Small intestine (tissue), 7 donors: ENCODE results near the gene METTL14. TPM values are rescaled to one million over a fixed set of nuclear protein-coding genes. Genes with fewer than 3 reads are reported as not detected.

ENCODE experiments used
- DNase-seq, 2 donors: peaks; one replicate each; pipeline versions ENCODE4 v3.0.0 to v3.0.0-alpha.2; 2013
- FAIRE-seq: peaks from 2 replicates; lab custom pipeline; 2012; peaks lifted over from hg19 to GRCh38; lab: Jason Lieb, UNC
- H3K27ac ChIP-seq, 3 donors: one replicate each; pipeline ENCODE4 v1.5.1; 2013; ENCODE audit warnings: low read length in 2 of 3, mild to moderate bottlenecking in 2 of 3, control low read depth in 1 of 3, inconsistent platforms in 1 of 3, low read depth in 1 of 3, moderate library complexity in 1 of 3
- H3K27me3 ChIP-seq, 3 donors: one replicate each; pipeline ENCODE4 v1.6.1; 2013; ENCODE audit warnings: low read length in 3 of 3, inconsistent platforms in 1 of 3; ENCODE audit not compliant: control insufficient read depth in 3 of 3, insufficient read depth in 3 of 3
- H3K36me3 ChIP-seq, 3 donors: one replicate each; pipeline ENCODE4 v1.6.1; 2013; ENCODE audit warnings: low read length in 3 of 3, inconsistent platforms in 1 of 3, low read depth in 1 of 3, mild to moderate bottlenecking in 1 of 3, moderate library complexity in 1 of 3; ENCODE audit not compliant: control insufficient read depth in 3 of 3, insufficient read depth in 2 of 3
- H3K4me1 ChIP-seq, 3 donors: one replicate each; pipeline ENCODE4 v1.6.1; 2013; ENCODE audit warnings: low read length in 2 of 3, inconsistent platforms in 1 of 3, low read depth in 1 of 3, mild to moderate bottlenecking in 1 of 3, moderate library complexity in 1 of 3; ENCODE audit not compliant: control insufficient read depth in 3 of 3, insufficient read depth in 2 of 3
- H3K4me3 ChIP-seq, 3 donors: one replicate each; pipeline ENCODE4 v1.5.1; 2013; ENCODE audit warnings: low read length in 3 of 3, control low read depth in 1 of 3, inconsistent platforms in 1 of 3, low read depth in 1 of 3, mild to moderate bottlenecking in 1 of 3, moderate library complexity in 1 of 3
- H3K9me3 ChIP-seq, 2 donors: one replicate each; pipeline ENCODE4 v1.6.1; 2013; ENCODE audit warnings: low read depth in 1 of 2, low read length in 1 of 2; ENCODE audit not compliant: control insufficient read depth in 2 of 2, insufficient read depth in 1 of 2
- WGBS, 3 donors: extraction: QIAGEN DNeasy Blood & Tissue Kit; methylation state at CpG; one replicate each; pipeline ENCODE4 v1.1.7; 2013; 5-methylcytosine and 5-hydroxymethylcytosine counted together
- polyA plus RNA-seq, 4 donors: library from polyadenylated mRNA; stranded (reverse) in 3 of 4; unstranded in 1 of 4; fragments of 200-250 nt in 3 of 4; fragments of 120-200 nt in 1 of 4; gene quantifications; one replicate each; pipeline versions ENCODE4 v1.2.1 to v1.2.3, GENCODE V29; 2013
- donor health status: healthy with polysubstance abuse.
- donor health status: control.
- donor health status: control.
- donor health status: Bipolar disorder and iron deficiency.
- donor health status: healthy.

The METTL14 gene
- polyA plus RNA-seq, 4 donors: 5.9 to 39.7 (median 9.8) TPM

DNA sequence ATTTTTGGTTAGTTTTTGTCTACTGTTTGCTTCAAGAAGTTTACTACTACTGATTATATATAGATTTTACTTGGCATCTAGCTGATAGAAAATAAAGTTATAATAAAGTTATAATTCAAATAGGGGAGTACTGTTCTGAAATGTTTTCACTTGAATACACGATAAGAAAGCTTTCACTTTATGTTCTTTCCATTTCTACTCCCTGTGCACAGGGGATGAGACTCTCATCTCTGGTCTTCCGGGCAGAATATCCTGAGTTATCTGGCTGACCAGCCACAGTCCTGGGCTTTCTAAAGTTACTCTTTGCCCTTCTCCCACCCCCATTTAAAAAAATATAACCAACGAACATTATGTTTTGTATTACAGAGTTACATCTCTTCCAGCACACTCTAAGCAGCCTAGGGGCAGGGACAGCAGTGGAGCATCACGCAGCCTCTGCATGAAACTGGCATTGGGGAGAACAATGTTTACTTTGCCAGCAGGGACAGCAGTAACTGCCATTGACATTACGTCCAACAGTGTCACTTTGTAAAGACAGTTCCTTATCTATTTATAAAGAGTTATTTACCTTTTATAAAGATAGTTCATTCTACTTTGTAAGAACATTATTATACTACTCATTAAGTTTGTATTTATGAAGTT lies 64.3 kb downstream of the METTL14 start:
- DNase-seq (no peak), FAIRE-seq (no peak)
- peak overlapping the region in 1 of 3 donors; percentile 45 for H3K27ac ChIP-seq
- H3K9me3 ChIP-seq: no peaks in the 10 kb centered on the region
- peaks cover 0 to 4% (median 0%) of the 10 kb centered on the region in 3 donors for H3K4me1 ChIP-seq
- no peaks in the 10 kb centered on the region for H3K27me3 ChIP-seq
- no peak overlapping the region for H3K4me3 ChIP-seq
- 76 to 92% (median 88%) methylated on average over 5 of the region's 5 CpGs for WGBS, 3 donors
- peaks cover 0 to 17% (median 17%) of the 10 kb centered on the region in 3 donors for H3K36me3 ChIP-seq

DNA sequence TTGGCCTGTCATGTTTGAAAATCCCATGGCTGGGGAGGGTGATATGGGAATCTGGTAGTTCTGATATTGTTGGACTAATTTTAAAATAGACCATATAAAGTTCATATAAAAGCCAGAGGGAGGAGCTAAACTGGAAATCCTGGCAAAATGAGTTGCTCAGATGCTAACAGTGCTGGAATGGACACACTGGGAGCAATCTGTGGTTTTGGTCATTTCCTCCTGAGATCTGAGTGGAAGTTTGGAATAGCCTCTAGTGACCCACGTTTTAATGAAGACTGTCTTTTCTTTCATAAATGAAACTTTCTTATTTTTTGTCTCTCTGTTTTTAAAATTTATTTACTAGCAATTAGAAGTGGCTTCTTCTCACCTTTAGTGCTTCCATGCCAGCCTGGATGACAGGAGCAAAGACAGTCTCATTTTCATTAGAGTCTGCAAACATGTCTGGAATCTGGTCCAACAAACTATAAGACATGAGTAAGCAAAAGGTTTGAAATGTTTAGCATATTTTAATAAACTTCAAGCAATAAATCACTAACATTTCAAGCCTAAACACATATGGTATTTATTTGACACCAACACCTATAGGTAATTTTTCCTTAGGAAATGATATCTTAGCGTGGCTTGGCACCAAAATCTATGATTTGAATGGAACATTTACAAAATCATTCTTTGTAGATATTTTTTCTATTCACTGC lies 66.6 kb downstream of the METTL14 start:
- H3K4me3 ChIP-seq: no peak overlapping the region
- peak overlapping the region in 1 of 3 donors; percentile 36 for H3K27ac ChIP-seq
- H3K4me1 ChIP-seq: peaks cover 0 to 5% (median 0%) of the 10 kb centered on the region in 3 donors
- H3K36me3 ChIP-seq: peaks cover 0 to 13% (median 11%) of the 10 kb centered on the region in 3 donors
- 79 to 93% (median 91%) methylated on average over 2 of the region's 2 CpGs for WGBS, 3 donors
- DNase-seq: no peak
- no peaks in the 10 kb centered on the region for H3K27me3 ChIP-seq
- no peak for FAIRE-seq
- H3K9me3 ChIP-seq: no peaks in the 10 kb centered on the region

DNA sequence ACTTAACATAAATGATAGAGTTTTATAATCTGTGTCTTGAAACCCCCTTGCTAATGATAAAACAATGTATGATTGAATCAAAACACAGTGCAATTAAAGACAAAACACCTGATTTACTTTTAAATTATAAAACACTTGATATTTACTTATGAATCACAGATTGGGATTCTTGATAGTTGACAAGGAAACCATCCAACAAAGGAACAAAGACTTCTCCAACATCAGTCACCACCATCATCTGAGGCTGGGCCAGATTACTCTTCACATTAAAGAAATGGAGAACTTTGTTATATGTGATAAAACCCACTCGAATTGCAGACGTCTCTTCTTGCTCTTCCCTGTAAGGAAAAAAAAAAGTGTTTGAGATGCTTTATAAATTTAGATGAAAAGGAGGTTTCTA lies 67.4 kb downstream of the METTL14 start:
- FAIRE-seq: no peak
- Histone ChIP-seq H3K4me1 (peaks cover 0 to 5% (median 2%) of the 10 kb centered on the region in 3 donors), H3K27me3 (no peaks in the 10 kb centered on the region), H3K4me3 (no peak overlapping the region), H3K9me3 (no peaks in the 10 kb centered on the region), H3K27ac (no peak overlapping the region), H3K36me3 (peaks cover 0 to 13% (median 10%) of the 10 kb centered on the region in 3 donors)
- WGBS, 3 donors: 74 to 84% (median 81%) methylated on average over 2 of the region's 2 CpGs
- DNase-seq: no peak

DNA sequence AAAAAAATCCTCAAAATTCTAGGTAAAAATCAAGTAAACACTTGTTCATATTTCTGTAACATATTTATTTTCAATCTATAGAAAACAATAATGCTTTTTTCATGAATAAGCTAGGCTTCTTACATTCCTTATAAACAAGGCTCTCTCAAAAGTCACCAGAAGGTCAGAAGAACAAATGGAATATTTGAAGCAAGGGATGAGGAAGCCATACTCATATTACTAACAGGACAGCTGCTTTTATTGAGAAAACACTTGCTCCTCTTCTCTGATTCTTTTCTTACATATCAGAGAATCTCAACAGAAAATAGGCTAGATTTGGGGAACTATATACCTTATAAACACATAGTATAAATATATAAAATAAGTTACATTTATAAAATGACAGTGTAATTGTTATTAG lies 67.9 kb downstream of the METTL14 start:
- Histone ChIP-seq H3K36me3 (peaks cover 0 to 10% (median 9%) of the 10 kb centered on the region in 3 donors), H3K4me3 (no peak overlapping the region), H3K9me3 (no peaks in the 10 kb centered on the region), H3K27me3 (no peaks in the 10 kb centered on the region), H3K27ac (no peak overlapping the region), H3K4me1 (peaks cover 0 to 5% (median 2%) of the 10 kb centered on the region in 3 donors)
- FAIRE-seq (no peak), DNase-seq (no peak)

DNA sequence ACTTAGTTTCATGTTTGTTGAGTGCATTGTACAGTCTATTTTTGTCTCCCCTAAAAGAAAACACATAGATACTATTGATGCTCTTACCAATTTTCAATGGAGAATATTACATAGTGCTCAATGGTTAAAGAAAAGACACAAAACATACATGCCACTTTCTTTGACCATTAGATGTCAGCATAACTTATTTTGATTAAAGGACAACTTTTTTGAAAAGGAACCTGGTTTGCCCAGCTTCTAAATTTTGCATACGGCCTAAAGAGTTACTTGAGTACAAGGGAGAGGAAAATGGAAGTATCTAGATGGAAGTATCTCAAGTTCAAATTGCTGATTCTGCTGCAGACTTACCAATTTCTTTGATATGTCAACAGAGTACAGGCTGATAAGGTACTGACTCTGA lies 68.5 kb downstream of the METTL14 start:
- DNase-seq (no peak), FAIRE-seq (no peak)
- Histone ChIP-seq H3K9me3 (no peaks in the 10 kb centered on the region), H3K4me1 (peaks cover 0 to 5% (median 2%) of the 10 kb centered on the region in 3 donors), H3K27ac (no peak overlapping the region), H3K4me3 (no peak overlapping the region), H3K36me3 (peaks cover 0 to 10% (median 9%) of the 10 kb centered on the region in 3 donors), H3K27me3 (no peaks in the 10 kb centered on the region)
- 76 to 90% (median 79%) methylated on average over 1 of the region's 1 CpG for WGBS, 3 donors

DNA sequence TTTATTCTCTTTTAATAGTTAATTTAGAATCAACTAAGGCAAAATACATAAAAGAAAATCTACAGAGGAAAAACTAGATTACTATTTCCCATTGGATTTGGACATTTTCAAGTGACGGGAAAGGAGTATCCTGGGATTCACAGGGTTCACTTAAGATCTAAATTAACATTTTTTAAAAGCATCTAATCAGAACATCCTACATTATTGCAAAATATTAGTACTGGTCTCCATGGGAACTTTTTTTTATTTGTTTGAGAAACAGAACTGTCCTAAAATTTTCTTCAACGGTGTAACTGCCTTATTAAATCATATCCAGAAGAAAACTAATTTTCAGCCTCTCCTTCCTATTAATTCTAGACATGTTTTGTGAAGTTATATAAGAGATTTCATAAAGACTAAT lies 69.7 kb downstream of the METTL14 start:
- no peak for FAIRE-seq
- no peak for DNase-seq
- Histone ChIP-seq H3K27ac (no peak overlapping the region), H3K36me3 (peaks cover 0 to 7% (median 5%) of the 10 kb centered on the region in 3 donors), H3K27me3 (no peaks in the 10 kb centered on the region), H3K4me3 (no peak overlapping the region), H3K4me1 (peaks cover 0 to 11% (median 2%) of the 10 kb centered on the region in 3 donors), H3K9me3 (no peaks in the 10 kb centered on the region)
- 72 to 89% (median 85%) methylated on average over 2 of the region's 2 CpGs for WGBS, 3 donors

DNA sequence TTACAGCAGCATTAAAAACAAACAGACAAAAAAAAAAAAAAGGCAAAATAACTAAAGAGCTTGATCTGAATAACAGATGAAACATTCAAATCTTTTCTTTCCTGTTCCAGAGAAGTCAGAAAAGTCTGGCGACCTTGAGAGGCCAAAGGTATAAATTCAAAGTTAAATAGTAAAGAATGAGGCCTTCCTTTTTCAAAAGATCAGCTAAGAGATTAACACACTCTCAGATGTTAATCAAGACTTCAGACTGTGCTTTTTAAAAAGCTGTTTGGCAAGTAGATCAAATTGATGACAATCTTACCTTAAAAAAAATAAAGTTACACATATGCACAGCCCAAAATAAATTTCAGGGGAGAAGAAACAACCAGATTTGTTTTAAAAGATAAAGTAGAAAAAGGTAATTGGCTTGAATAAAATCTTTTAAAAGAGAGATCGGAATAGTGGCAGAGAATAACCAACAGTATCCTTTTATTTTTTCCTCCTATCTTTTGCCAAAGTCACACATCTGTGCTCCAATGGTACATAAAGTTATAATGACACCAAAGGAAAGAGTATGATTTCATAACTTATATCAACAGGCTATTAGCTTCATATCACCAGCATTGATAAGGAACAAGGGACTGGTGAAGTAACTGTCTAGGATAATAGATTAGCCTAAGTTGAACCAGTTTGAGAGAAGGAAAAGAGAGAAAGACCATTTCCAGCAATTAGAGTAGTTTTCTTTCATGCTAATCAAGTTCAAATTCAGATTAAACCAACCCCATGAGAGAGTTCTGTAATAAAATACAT lies 70.4 kb downstream of the METTL14 start:
- no peak overlapping the region for H3K27ac ChIP-seq
- no peak overlapping the region for H3K4me3 ChIP-seq
- H3K4me1 ChIP-seq: peaks cover 0 to 11% (median 2%) of the 10 kb centered on the region in 3 donors
- peaks cover 0 to 5% (median 3%) of the 10 kb centered on the region in 3 donors for H3K36me3 ChIP-seq
- 69 to 74% (median 73%) methylated on average over 2 of the region's 2 CpGs for WGBS, 3 donors
- FAIRE-seq (no peak), DNase-seq (peak in 1 of 2 donors; percentile 29)
- no peaks in the 10 kb centered on the region for H3K9me3 ChIP-seq
- no peaks in the 10 kb centered on the region for H3K27me3 ChIP-seq

DNA sequence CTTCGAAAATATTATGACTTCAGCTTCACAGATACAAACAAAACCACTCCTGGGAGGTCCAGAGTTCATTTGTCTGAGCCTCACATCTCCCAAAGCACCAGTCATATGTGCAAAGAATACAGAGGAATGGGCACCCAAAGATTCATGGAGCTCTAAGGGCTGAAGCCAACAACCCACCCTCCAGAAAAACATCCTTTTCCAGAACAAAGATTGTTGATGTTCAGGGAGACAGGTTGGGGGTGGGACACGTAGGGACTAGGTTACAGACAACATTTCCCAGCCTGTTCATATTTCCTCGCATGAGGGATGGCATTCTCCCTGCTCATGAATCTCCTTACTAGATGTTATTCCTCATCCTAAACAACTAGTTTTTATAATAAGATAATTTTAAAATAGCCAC lies 71.2 kb downstream of the METTL14 start:
- H3K36me3 ChIP-seq: peaks cover 0 to 5% (median under 1%) of the 10 kb centered on the region in 3 donors
- peaks cover 0 to 11% (median 2%) of the 10 kb centered on the region in 3 donors for H3K4me1 ChIP-seq
- FAIRE-seq (no peak), DNase-seq (no peak)
- no peaks in the 10 kb centered on the region for H3K9me3 ChIP-seq
- no peak overlapping the region for H3K4me3 ChIP-seq
- H3K27ac ChIP-seq: peak overlapping the region in 1 of 3 donors; percentile 81
- no peaks in the 10 kb centered on the region for H3K27me3 ChIP-seq
- WGBS, 3 donors: 73 to 91% (median 78%) methylated on average over 3 of the region's 3 CpGs
